OCI-LY7 (cell line): ENCODE measurements around the gene CLCA4. TPM values are rescaled to one million over a fixed set of nuclear protein-coding genes. Genes with fewer than 3 reads are reported as not detected.

Experiments used
- Bru-seq: library from RNA; stranded (reverse); fragments of 400-500 nt; gene quantifications from one replicate; lab custom pipeline; 2021; lab: Mats Ljungman, UMichigan
- BruChase-seq, 2 experiments: library from RNA; stranded (reverse); fragments of 400-500 nt; gene quantifications; one replicate each; lab custom pipeline; 2021; lab: Mats Ljungman, UMichigan
- BruUV-seq: library from RNA; stranded (reverse); fragments of 400-500 nt; replicated peaks from 2 replicates; lab custom pipeline; 2021; lab: Mats Ljungman, UMichigan
- CTCF ChIA-PET: fragments of 300-600 bp; sonication (Branson Sonifier 250); formaldehyde crosslinking; loops from one replicate; lab custom pipeline; 2022; ENCODE audit warnings: antibody characterized with exemption; ENCODE audit not compliant: unreplicated experiment; lab: Charles Lee
- POLR2A ChIA-PET: fragments of 300-600 bp; sonication (Branson Sonifier 250); formaldehyde crosslinking; loops from one replicate; lab custom pipeline; 2022; ENCODE audit warnings: antibody characterized with exemption; lab: Charles Lee
- DNase-seq: peaks from one replicate; pipeline ENCODE4 v3.0.0-alpha.2; 2015; ENCODE audit warnings: low spot score
- H2AFZ ChIP-seq: fragments of 200-600 bp; sonication (generic), shearing (Covaris generic); 2 replicates; pipeline ENCODE4 v1.6.1; 2014; ENCODE audit warnings: mild to moderate bottlenecking, antibody characterized with exemption, low read length, moderate library complexity
- H3K27ac ChIP-seq: fragments of 200-600 bp; sonication (generic); 2 replicates; pipeline ENCODE4 v1.5.1; 2014; ENCODE audit warnings: mixed run types, low read depth, mild to moderate bottlenecking, moderate library complexity, low read length, inconsistent platforms; ENCODE audit not compliant: poor library complexity, severe bottlenecking
- H3K36me3 ChIP-seq: fragments of 200-600 bp; sonication (generic); 2 replicates; pipeline ENCODE4 v1.6.1; 2014; ENCODE audit warnings: mild to moderate bottlenecking, antibody characterized with exemption, low read length, moderate library complexity, mixed read lengths; ENCODE audit not compliant: insufficient read depth
- H3K4me1 ChIP-seq: fragments of 200-600 bp; sonication (generic); 2 replicates; pipeline ENCODE4 v1.5.1; 2014; ENCODE audit warnings: mild to moderate bottlenecking, low read length; ENCODE audit not compliant: insufficient read depth, poor library complexity, severe bottlenecking
- H3K4me2 ChIP-seq: fragments of 200-600 bp; sonication (generic); 2 replicates; pipeline ENCODE4 v1.6.1; 2014; ENCODE audit warnings: mild to moderate bottlenecking, low read length
- H3K4me3 ChIP-seq: fragments of 200-600 bp; sonication (generic); 2 replicates; pipeline ENCODE4 v1.5.1; 2014; ENCODE audit warnings: mild to moderate bottlenecking, low read depth, low read length; ENCODE audit not compliant: poor library complexity, severe bottlenecking
- H3K79me2 ChIP-seq: fragments of 200-600 bp; sonication (generic); 2 replicates; pipeline ENCODE4 v1.6.1; 2016; ENCODE audit warnings: low read depth, mild to moderate bottlenecking, low read length, moderate library complexity, mixed read lengths; ENCODE audit not compliant: insufficient read depth
- H3K9me2 ChIP-seq: fragments of 200-600 bp; sonication (generic); 2 replicates; pipeline ENCODE4 v1.6.1; 2016; ENCODE audit warnings: mild to moderate bottlenecking, low read length, mixed read lengths; ENCODE audit not compliant: insufficient read depth
- H3K9me3 ChIP-seq: fragments of 200-600 bp; sonication (generic); 2 replicates; pipeline ENCODE4 v1.6.1; 2014; ENCODE audit warnings: mild to moderate bottlenecking, mixed run types, low read length, mixed read lengths
- H4K20me1 ChIP-seq: fragments of 200-600 bp; sonication (generic); 2 replicates; pipeline ENCODE4 v1.6.1; 2014; ENCODE audit warnings: mild to moderate bottlenecking, antibody characterized with exemption, low read length, moderate library complexity, mixed read lengths; ENCODE audit not compliant: insufficient read depth
- EZH2phosphoT487 ChIP-seq: fragments of 200-600 bp; sonication (generic); IDR thresholded peaks from 2 replicates; pipeline ENCODE4 v1.6.1; 2018; ENCODE audit warnings: low read depth, borderline replicate concordance, mild to moderate bottlenecking, mixed run types, antibody characterized with exemption, low read length, moderate library complexity, mixed read lengths
- intact Hi-C: fragments of 100-400 bp; cut with micrococcal nuclease; formaldehyde crosslinking; loops from one replicate; pipeline ENCODE4 v1.10.0; 2022; ENCODE audit not compliant: unreplicated experiment
- long read RNA-seq: library from polyadenylated mRNA; stranded (forward); transcript quantifications from one replicate; pipeline ENCODE4 v2.0.0, GENCODE V29; 2022
- total RNA-seq, 2 experiments: library from RNA; depleted of rRNA in 1 of 2; stranded (reverse); fragments of >200 nt in 1 of 2; shearing (Covaris generic) in 1 of 2; gene quantifications; 2 replicates each; pipeline ENCODE4 v1.2.3, GENCODE V29; 2014 to 2022
- TF ChIP-seq, protein P1 (sequence below): fragments of 200-600 bp; sonication (generic); conservative IDR thresholded peaks from 2 replicates; pipeline ENCODE4 v1.5.1; 2014; ENCODE audit warnings: mild to moderate bottlenecking, antibody characterized with exemption, low read length, moderate library complexity, mixed read lengths

The CLCA4 gene, protein sequence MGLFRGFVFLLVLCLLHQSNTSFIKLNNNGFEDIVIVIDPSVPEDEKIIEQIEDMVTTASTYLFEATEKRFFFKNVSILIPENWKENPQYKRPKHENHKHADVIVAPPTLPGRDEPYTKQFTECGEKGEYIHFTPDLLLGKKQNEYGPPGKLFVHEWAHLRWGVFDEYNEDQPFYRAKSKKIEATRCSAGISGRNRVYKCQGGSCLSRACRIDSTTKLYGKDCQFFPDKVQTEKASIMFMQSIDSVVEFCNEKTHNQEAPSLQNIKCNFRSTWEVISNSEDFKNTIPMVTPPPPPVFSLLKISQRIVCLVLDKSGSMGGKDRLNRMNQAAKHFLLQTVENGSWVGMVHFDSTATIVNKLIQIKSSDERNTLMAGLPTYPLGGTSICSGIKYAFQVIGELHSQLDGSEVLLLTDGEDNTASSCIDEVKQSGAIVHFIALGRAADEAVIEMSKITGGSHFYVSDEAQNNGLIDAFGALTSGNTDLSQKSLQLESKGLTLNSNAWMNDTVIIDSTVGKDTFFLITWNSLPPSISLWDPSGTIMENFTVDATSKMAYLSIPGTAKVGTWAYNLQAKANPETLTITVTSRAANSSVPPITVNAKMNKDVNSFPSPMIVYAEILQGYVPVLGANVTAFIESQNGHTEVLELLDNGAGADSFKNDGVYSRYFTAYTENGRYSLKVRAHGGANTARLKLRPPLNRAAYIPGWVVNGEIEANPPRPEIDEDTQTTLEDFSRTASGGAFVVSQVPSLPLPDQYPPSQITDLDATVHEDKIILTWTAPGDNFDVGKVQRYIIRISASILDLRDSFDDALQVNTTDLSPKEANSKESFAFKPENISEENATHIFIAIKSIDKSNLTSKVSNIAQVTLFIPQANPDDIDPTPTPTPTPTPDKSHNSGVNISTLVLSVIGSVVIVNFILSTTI
- total RNA-seq (2014; rRNA removed; shearing (Covaris generic)) (not detected in 2 replicates), total RNA-seq (2022) (not detected in 2 replicates), Bru-seq, nascent RNA (not detected), BruChase-seq, experiment 1, labeled RNA remaining after a 6-hour chase (not detected), BruChase-seq, experiment 2, labeled RNA remaining after a 2-hour chase (not detected)
- long read RNA-seq, result 0 reads

GRCh38 chr1:86546787-86547221 lies at the start of gene CLCA4:
TSS of gene CLCA4 (plus strand) at chr1:86547078. CDS start at chr1:86547120, 42 bp downstream.
- H3K27ac ChIP-seq, result no peak within 1 kb of the TSS
- H3K4me2 ChIP-seq, result no peak within 1 kb of the TSS
- ChIA-PET CTCF (no interaction called here), POLR2A (interaction anchor here (0.6 kb wide), 1 partner anchor 1531 kb away, joined by 3 read pairs; no protein-coding TSS in a partner anchor)
- H3K79me2 ChIP-seq, result no peaks in the 10 kb centered on the region
- H2AFZ ChIP-seq, result no peak within 1 kb of the TSS
- H3K9me2 ChIP-seq, result no peaks in the 10 kb centered on the region
- BruUV-seq, result no TSS peak
- intact Hi-C loops, result no loop called here
- no peaks in the 10 kb centered on the region for H3K4me1 ChIP-seq
- no peak within 1 kb of the TSS for H3K4me3 ChIP-seq
- DNase-seq, result no peak
- no peaks in the 10 kb centered on the region for H3K9me3 ChIP-seq
- no peaks in the 10 kb centered on the region for H4K20me1 ChIP-seq
- TF ChIP-seq, protein P1, sequence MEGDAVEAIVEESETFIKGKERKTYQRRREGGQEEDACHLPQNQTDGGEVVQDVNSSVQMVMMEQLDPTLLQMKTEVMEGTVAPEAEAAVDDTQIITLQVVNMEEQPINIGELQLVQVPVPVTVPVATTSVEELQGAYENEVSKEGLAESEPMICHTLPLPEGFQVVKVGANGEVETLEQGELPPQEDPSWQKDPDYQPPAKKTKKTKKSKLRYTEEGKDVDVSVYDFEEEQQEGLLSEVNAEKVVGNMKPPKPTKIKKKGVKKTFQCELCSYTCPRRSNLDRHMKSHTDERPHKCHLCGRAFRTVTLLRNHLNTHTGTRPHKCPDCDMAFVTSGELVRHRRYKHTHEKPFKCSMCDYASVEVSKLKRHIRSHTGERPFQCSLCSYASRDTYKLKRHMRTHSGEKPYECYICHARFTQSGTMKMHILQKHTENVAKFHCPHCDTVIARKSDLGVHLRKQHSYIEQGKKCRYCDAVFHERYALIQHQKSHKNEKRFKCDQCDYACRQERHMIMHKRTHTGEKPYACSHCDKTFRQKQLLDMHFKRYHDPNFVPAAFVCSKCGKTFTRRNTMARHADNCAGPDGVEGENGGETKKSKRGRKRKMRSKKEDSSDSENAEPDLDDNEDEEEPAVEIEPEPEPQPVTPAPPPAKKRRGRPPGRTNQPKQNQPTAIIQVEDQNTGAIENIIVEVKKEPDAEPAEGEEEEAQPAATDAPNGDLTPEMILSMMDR, result no peak
- TF ChIP-seq EZH2phosphoT487, result no peak
- H3K36me3 ChIP-seq, result no peaks in the 10 kb centered on the region

DNA sequence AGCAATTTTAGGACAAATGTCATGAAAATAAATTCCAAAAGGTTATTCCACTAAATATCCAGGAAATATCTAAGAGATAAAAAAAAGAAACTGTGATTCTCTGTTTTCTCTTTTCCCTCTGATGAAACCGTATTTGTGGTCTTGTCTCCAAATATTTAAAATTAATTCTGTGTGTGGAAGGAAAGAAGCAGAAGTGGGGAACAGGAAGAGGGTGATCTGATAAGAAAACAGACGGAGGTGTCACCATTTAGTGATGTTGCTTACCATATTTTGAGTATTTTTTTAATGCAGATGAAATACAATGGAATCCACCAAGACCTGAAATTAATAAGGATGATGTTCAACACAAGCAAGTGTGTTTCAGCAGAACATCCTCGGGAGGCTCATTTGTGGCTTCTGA lies 48.6 kb upstream of the CLCA4 start:
- no peak overlapping the region for H3K27ac ChIP-seq
- H3K4me3 ChIP-seq, result no peak overlapping the region
- no peaks in the 10 kb centered on the region for H3K9me3 ChIP-seq
- POLR2A ChIA-PET, result no interaction called here
- no peak overlapping the region for H2AFZ ChIP-seq
- no TSS peak for BruUV-seq
- peaks cover 3% of the 10 kb centered on the region; the same call in 1 of the 2 replicates for H3K36me3 ChIP-seq
- TF ChIP-seq EZH2phosphoT487, result no peak
- TF ChIP-seq, protein P1, result no peak
- no peaks in the 10 kb centered on the region for H3K79me2 ChIP-seq
- CTCF ChIA-PET, result no interaction called here
- H4K20me1 ChIP-seq, result no peaks in the 10 kb centered on the region; the same call in 1 of the 2 replicates
- intact Hi-C loops, result no loop called here
- no peak overlapping the region for H3K4me2 ChIP-seq
- H3K9me2 ChIP-seq, result no peaks in the 10 kb centered on the region
- no peak for DNase-seq
- H3K4me1 ChIP-seq, result no peaks in the 10 kb centered on the region
